ENCODE measurements around the gene STH.
"Not testable (repeated sequence)": the region's sequence is repeated elsewhere in the genome, so short reads cannot be mapped to it uniquely, and the experiment has no call there.

Gene STH

GRCh38 chr17:46020023-46020761, 21.1 kb downstream of the STH start:
- TF ChIP-seq CTCF (IDR thresholded peaks at IDR 0.05; ENCODE audit: low read depth, low read length, missing control alignments): no peak
- no peak overlapping the region for H3K4me3 ChIP-seq (ENCODE audit: low read depth, low read length)
- no peak for DNase-seq (ENCODE audit: low read depth)

GRCh38 chr17:46020998-46021397, 21.9 kb downstream of the STH start:
- no peak overlapping the region for H3K4me3 ChIP-seq (ENCODE audit: low read depth, low read length)
- DNase-seq (ENCODE audit: low read depth): no peak
- TF ChIP-seq CTCF (IDR thresholded peaks at IDR 0.05; ENCODE audit: low read depth, low read length, missing control alignments): no peak

GRCh38 chr17:46023366-46023765, 24.3 kb downstream of the STH start:
- H3K4me3 ChIP-seq (ENCODE audit: low read depth, low read length); DNase-seq (ENCODE audit: low read depth): not testable (repeated sequence)

GRCh38 chr17:46023783-46024388, 24.8 kb downstream of the STH start:
- no peak for DNase-seq (ENCODE audit: low read depth)
- no peak for TF ChIP-seq CTCF (IDR thresholded peaks at IDR 0.05; ENCODE audit: low read depth, low read length, missing control alignments)
- no peak overlapping the region for H3K4me3 ChIP-seq (ENCODE audit: low read depth, low read length)

GRCh38 chr17:46024590-46024989, 25.5 kb downstream of the STH start:
- no peak for DNase-seq (ENCODE audit: low read depth)
- H3K4me3 ChIP-seq (ENCODE audit: low read depth, low read length): no peak overlapping the region
- no peak for TF ChIP-seq CTCF (IDR thresholded peaks at IDR 0.05; ENCODE audit: low read depth, low read length, missing control alignments)

DNA sequence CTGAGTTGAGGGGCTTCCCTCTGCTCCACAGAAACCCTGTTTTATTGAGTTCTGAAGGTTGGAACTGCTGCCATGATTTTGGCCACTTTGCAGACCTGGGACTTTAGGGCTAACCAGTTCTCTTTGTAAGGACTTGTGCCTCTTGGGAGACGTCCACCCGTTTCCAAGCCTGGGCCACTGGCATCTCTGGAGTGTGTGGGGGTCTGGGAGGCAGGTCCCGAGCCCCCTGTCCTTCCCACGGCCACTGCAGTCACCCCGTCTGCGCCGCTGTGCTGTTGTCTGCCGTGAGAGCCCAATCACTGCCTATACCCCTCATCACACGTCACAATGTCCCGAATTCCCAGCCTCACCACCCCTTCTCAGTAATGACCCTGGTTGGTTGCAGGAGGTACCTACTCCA, 26.0 kb downstream of the STH start:
- H3K4me3 ChIP-seq (ENCODE audit: low read depth, low read length): no peak overlapping the region
- TF ChIP-seq CTCF (IDR thresholded peaks at IDR 0.05; ENCODE audit: low read depth, low read length, missing control alignments): no peak
- DNase-seq (ENCODE audit: low read depth): no peak

DNA sequence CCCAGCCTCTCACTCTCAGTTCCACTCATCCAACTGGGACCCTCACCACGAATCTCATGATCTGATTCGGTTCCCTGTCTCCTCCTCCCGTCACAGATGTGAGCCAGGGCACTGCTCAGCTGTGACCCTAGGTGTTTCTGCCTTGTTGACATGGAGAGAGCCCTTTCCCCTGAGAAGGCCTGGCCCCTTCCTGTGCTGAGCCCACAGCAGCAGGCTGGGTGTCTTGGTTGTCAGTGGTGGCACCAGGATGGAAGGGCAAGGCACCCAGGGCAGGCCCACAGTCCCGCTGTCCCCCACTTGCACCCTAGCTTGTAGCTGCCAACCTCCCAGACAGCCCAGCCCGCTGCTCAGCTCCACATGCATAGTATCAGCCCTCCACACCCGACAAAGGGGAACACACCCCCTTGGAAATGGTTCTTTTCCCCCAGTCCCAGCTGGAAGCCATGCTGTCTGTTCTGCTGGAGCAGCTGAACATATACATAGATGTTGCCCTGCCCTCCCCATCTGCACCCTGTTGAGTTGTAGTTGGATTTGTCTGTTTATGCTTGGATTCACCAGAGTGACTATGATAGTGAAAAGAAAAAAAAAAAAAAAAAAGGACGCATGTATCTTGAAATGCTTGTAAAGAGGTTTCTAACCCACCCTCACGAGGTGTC, 26.6 kb downstream of the STH start:
- H3K4me3 ChIP-seq (ENCODE audit: low read depth, low read length): no peak overlapping the region
- no peak for TF ChIP-seq CTCF (IDR thresholded peaks at IDR 0.05; ENCODE audit: low read depth, low read length, missing control alignments)
- DNase-seq (ENCODE audit: low read depth): no peak

Data from GM12864 (cell line).